PC-9 (cell line): ENCODE measurements around the gene LRMDA.

Experiments used
- CTCF ChIP-seq: fragments of 200-600 bp; sonication (generic); conservative IDR thresholded peaks from 2 replicates; pipeline ENCODE4 v1.6.1; 2017; ENCODE audit warnings: mixed run types, antibody characterized with exemption, mild to moderate bottlenecking, moderate library complexity
- EZH2 ChIP-seq: fragments of 200-600 bp; sonication (generic); IDR thresholded peaks from 2 replicates; pipeline ENCODE4 v1.8.0; 2017; ENCODE audit warnings: antibody characterized with exemption, low read depth

- TF ChIP-seq CTCF: no peak
- no peak for TF ChIP-seq EZH2
Observed at GRCh38 chr10:76544789-76545188, 1113.4 kb downstream of the LRMDA start.
